Renal cortex interstitium (tissue), 11 donors: ENCODE measurements around the gene PLIN5. TPM values are rescaled to one million over a fixed set of nuclear protein-coding genes. Genes with fewer than 3 reads are reported as not detected.

ENCODE experiments used
- DNase-seq, 11 donors: peaks; one replicate each; pipeline ENCODE4 v3.0.0-alpha.2; 2013; ENCODE audit warnings: low read depth in 9 of 11, low spot score in 4 of 11; ENCODE audit errors: extremely low read depth in 1 of 11
- polyA plus RNA-seq, 3 donors: library from polyadenylated mRNA; unstranded; fragments of 120-200 nt; gene quantifications; one replicate each; pipeline ENCODE4 v1.2.1, GENCODE V29; 2013; ENCODE audit not compliant: insufficient read length in 3 of 3

Gene PLIN5
- polyA plus RNA-seq, 3 donors, result 2.1 to 8.2 (median 3.9) TPM

DNA sequence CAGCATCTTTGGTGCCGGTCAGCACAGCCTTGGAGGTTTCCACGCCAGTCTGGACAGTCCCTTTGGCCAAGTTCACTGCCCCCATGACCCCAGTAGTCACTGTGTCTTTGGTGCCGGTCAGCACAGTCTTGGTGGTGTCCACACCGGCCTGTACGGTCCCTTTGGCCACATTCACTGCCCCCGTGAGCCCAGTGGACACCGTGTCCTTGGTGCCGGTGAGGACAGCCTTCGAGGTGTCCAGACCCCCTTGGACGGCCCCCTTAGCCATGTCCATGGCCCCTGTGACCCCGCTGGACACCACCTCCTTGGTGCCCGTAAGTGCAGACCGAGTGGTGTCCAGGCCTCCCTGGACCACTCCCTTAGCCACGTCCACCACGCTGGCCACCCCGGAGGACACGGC is 21.8 kb downstream of the PLIN5 start:
- no peak for DNase-seq

DNA sequence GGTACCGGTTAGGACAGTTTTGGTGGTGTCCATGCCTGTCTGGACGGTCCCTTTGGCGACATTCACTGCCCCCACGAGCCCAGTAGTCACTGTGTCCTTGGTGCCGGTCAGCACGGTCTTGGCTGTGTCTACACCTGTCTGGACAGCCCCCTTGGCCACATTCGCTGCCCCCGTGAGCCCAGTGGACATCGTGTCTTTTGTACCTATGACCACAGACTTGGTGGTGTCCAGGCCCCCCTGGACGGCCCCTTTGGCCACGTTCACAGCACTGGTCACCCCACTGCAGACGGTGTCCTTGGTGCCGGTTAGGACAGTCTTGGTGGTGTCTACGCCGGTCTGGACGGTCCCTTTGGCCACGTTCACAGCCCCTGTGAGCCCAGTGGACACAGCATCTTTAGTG is 23.0 kb downstream of the PLIN5 start:
- DNase-seq, result no peak

DNA sequence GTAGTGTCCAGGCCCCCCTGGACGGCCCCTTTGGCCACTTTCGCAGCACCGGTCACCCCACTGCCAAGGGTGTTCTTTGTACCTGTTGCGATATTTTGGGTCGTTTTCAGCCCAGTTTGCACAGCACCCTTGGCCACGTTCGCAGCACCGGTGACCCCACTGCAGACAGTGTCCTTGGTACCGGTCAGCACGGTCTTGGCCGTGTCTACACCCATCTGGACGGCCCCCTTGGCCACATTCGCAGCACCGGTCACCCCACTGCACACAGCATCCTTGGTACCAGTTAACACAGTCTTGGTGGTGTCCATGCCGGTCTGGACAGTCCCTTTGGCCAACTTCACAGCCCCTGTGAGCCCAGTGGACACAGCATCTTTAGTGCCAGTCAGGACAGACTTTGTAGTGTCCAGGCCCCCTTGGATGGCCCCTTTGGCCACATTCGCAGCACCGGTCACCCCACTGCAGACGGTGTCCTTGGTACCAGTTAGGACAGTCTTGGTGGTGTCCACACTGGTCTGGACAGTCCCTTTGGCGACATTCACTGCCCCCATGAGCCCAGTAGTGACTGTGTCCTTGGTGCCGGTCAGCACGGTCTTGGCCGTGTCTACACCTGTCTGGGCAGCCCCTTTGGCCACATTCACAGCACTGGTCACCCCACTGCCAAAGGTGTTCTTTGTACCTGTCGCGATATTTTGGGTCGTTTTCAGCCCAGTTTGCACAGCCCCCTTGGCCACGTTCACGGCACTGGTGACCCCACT is 23.5 kb downstream of the PLIN5 start:
- no peak for DNase-seq

DNA sequence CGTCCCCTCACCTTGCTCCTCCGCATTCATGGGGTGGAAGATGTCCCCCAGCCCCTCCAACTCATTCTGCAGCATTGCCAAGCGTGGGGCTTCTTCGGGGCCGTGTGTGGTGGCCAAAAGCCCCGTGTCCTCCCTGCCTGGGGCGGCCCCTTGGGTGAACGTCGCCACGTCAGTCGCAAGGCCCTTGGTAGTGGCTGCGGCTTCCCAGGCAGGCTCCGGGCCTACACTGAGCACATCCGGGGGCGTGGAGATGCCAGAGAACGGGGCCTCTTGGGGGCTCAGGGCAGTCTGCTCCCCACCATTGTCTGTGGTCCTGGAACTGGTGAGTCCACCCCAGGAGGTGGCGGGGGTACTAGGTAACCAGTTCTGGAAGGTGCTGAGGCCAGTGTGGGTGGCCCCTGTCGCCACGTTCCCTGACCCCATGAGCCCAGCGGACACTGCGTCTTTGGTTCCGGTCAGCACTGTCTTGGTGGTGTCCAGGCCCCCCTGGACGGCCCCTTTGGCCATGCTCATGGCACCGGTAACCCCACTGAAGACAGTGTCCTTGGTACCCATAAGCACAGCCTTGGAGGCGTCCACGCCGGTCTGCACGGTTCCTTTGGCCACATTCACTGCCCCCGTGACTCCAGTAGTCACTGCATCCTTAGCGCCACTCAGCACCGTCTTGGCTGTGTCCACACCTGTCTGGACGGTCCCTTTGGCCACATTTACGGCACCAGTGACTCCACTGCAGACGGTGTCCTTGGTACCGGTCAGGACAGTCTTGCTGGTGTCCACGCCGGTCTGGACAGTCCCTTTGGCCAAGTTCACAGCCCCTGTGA is 24.4 kb downstream of the PLIN5 start:
- no peak for DNase-seq

DNA sequence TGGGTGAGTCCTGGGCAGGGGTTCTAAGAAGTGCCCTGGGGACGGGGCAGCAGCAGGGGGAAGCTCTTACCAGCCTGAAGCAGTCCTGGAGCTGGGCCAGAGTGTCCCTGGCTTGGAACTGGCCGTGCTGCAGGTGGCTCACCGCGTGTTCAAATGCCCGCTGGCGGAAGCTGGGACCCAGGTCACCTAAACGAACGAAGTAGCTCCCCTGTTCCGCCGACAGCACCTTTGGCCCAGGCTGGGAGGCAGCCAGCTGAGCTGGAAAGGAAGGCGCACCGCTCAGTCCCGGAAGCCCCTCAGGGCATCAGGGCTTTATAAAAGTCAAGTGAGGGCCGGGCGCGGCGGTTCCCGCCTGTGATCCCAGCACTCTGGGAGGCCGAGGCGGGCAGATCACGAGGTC is 26.3 kb downstream of the PLIN5 start:
- DNase-seq, result no peak

DNA sequence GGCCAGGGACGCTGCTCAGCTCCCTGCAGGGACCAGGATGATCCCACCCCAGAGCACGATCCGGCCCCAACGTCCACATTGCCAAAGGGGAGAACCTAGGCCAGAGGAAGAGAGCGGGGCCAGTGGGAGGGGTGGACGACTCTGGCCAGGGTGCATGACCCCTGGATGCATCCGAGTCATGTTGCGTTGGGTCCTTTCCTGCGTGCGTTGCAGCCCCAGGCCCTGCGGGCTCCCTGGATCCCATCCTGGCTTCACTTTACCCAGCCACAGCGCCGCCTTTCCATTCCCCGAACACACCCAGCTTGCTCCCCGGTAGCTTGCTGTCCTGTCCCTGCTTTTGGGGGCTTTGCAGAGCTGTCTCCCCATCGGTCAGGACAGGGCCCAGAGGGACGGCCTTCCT is 27.2 kb downstream of the PLIN5 start:
- DNase-seq, result no peak

DNA sequence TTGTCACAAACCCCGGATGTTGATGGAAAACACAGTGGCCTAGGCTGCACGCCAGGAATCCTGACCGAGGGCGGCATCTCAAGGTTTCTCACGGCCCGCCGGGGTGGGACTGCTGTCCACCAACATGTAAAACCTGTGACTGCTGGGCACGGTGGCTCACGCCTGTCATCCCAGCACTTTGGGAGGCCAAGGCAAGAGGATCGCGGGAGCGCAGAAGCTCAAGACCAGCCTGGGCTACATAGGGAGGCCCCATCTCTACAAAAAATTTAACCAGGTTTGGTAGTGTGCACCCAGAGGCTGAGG is 27.9 kb downstream of the PLIN5 start:
- DNase-seq, result no peak

DNA sequence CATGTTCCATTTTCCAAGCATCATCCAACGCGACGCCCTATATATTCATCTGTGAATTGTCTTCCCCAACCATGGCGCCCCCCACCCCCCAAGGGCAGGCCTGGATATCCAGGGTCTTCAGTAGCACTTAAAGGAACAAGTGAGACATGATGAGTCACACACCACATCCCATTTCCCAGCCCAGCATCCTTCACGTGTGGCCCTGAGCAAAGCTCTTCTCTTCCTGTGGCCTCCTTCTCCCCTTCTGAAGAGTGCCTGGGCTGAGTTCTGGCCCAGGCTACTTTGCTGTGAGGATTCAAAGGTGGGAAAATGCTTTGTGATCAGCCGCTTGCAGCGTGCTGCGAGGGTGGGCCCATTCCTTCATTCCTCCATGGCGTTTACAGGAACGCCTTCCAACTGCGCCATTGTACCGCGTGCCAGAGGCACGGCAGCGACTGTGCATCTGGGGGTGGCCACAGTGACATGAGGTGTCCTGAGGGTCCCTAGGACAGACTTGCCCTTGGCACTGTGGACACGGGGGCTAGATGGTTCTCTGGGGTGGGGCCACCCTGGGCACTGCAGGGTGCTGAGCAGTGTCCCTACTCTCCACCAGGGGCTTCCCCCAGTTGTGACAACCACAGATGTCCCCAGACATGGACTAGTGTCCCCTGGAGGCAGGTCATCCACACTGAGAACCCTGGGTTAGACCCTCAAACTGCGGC is 28.4 kb downstream of the PLIN5 start:
- no peak for DNase-seq

DNA sequence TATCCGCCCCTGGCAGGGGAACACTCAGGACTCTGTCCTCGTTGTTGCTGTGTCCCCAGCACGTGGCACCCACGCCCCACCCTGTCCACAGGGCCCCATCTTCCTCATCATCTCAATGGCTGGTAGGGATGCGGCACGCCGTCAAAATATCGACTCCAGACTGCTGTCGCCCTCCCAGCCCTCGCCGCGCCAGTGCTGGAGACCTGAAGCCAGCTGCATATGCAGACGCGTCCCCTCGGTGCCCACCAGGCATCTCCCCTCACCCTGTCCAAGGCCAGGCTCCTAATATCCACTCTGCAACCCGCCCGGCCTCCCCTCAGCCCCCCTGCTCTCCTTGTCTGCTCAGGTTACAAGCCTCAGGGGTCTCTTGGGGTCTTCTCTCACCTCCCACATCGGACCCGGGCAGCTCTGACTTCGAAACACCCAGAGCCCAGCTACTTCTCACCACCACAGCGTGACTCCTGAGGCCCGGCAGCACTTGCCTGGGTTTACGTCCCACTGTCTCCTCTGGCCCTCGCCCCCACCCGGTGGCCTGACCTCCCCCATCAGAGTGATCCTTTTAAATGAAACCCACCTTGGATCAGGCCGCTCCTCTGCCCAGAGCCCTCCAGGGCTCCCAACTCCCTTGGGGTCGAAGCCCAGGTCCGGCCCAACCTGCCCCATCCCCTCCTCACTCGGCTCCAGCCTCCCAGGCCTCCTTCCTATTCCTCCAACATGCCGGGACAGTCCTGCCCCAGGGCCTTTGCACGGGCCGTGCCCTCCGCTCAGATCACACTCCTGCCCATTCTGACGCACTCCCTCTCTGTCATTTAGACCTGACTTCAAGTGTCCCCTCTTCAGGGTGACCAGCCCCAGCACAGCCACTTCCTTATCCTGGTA is 29.2 kb downstream of the PLIN5 start:
- DNase-seq, result no peak

DNA sequence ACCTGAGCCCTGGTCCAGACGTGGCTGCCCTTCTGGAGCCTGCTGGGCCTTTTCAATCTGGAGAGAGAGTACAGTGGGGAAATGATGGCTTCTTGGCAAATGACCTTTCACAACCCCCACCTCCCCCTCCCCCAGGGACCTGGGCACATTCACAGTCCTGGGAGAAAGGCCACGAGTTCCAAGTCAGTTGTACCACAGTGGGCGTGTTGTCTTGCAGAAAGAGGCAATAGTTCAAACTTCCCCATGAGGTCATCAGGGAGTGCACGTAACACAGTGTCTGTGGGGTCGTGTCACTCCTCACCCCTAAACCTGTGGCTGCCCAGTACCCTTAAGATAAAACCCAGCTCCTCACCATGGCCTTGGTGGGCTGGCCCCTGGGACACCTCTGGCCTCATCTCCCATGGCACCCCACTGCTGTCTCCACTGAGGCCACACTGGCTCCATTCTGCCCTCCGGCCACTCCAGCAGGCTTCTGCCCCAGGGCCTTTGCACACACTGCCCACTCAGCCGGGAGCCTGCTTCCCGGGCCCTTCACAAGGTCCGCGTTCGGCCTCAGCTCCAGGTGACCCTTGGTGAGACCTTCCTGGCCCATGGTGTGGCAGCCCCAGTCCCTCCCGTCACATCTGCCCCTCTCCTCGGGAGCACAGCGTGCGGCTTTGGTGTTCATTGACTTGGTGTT is 30.0 kb downstream of the PLIN5 start:
- no peak for DNase-seq

DNA sequence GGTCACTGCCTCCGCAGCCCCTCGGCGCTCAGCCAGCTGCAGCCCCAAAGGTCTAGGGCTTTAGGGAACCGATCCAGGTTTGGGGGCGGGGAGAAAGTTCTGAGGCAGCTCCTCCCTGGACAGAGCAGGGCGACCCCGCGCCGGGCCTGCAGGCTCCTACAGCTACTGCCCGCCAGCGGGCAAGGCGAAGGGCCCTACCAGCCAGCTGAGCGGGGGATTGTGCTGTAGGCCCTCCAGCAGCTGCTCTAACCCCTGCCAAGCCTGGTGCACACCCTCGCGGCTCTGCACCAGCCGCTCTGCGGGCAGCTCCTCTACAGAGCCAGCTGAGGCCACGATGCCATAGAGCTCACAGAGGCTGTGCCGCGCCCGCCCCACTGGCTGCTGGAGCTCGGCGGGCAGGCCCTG is 30.7 kb downstream of the PLIN5 start:
- no peak for DNase-seq

DNA sequence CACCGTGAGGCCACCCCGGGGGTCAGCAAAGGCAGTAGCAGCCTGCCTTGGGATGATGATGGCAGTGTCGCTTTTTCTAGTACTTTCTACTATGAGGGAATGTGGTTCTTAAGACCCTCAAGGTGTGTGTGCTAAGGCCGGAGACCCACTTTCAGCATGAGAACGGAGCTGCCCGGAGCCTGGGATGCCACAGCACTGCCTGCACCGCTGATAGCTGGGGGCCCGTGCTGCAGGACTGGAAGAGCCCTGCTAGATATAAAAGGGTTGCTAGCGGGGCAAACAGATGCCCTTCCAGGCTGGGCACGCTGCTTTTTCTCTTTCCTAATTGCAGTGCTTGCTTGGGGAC is 31.2 kb downstream of the PLIN5 start:
- DNase-seq, result no peak

DNA sequence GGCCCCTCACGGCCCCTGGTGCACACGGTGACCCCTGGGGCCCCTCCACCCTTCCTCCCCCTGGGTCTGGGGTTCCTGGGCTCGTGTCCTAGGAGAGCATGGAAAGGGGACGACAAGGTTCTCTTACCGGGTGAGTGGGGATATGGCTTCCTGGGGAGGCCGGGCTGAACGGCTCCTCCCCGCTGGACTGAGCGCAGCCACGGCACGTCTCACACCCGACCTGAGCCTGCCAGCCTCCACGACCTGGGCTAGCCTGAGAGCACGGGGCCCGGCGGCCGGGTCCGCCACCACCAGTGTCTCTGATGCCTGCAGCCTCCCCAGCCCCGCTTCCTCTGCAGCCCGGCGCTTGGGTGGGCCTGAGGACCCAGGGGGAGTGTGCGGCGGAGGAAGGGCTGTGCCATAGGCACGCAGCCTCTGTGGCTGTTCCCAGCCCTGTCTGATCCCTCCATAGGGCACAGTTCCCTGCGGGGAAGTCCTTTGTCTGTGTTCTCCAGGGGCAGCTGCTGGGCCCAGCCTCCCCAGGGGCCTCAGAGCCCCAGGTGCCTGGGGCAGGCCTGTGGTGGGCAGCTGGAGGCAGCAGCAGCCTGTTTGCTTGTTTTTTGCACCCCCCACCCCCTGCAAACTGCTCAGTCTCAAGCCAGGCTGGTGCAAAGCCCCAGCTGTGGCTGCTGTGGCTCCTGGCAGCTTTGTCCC is 31.7 kb downstream of the PLIN5 start:
- DNase-seq, result no peak

DNA sequence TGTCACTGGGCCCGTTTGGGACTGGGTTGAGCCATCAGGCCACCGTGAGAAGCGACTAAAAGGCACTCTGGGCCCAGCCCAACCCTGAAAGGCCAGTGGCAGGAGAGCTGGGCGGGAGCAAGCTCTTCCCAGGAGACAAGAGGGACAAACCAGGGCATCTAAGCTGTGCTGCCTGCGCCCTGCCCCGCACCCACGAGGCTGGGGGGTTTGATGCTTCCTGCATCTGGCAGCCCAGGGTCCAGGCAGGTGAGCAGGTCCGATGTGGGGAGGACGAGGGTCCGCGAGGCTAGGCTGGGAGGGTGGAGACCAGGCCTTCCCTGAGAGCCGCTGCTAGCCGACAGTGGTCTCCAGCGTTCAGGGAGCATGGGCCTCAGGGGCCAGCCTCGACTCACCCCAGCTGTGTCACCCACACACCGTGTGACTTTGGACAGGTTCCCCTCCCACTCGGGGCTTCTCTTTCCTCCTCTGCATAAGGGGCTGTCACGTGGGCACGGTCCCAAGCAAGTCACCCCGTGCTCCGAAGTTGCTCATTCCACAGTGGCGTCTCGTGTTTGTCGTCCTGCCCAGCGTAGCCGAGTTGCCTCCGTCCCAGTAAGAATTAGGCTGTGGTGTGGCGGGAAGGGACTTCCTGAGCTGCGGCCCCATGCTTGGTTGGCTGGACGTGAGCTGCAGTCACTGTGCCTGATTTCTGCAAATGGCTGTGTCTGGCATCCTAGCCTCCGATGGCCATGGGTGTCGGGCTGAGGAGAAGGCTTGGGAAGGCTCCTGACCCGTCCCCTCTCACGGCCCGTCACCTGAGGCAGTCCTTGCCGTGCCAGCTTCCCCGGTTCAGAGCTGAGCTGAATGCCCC is 32.5 kb downstream of the PLIN5 start:
- no peak for DNase-seq

DNA sequence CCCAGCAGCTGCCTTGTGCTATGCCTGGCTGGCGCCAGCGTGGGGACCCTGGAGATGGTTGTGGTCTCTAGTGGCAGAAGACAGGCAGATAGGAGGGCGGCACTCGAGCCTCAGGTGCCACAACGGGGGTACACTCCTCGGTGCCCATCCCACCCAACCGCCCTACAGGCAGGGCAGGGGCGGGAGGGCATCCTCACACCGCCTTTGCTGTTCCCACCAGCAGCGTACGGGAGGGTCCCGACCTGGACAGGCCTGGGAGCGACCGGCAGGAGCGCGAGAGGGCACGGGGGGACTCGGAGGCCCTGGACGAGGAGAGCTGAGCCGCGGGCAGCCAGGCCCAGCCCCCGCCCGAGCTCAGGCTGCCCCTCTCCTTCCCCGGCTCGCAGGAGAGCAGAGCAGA is 33.3 kb downstream of the PLIN5 start:
- DNase-seq, result no peak

DNA sequence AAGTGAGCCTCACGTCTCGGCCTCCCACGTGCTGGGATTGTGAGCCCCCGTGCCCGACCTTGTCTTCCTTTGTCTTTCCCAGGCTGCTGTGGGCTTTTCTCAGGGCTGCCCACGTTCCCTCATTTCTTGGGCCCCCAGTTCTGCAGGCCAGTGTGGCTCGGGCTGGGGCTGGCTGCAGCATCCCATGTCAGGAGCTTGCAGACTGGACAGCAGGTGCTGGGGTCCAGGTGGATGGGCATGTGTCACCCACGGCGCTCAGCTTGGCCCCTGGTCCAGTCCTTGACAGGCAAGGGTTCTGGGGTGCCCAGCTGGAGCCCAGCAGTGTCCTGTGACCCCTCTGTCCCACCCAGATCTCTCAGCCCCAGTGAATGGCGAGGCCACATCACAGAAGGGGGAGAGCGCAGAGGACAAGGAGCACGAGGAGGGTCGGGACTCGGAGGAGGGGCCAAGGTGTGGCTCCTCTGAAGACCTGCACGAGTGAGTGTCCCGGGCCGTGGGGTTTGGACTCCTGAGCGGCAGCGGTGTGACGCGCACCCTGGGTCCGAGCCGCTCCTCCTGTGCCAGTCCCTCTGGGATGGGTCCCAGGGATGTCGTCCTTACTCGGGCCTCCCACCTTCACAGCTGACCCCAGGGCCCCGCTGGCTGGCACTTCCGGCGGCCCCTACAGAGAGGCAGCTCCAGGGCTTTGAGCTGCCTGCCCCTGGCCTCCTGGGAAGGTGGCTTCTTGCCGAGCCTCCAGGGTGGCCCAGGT is 34.0 kb downstream of the PLIN5 start:
- DNase-seq, result no peak

DNA sequence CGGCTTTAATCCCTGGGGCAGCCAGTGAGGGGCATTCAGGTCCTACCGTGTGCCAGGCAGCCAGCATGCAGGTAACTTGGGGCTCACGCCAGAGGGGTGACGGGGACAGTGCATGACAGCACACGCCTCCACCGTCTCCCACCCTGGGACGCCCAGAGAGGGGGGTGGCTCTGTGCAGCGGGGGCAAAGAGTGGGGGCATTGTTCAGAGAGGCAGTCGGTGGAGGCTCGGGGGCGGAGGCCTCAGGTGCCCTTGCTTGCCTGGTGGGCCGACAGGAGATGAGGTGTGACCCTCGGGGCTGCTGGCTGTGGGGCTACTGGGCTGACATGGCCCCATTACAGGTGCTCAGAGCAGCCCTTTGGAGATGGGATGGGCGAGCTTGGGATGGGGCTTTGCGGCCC is 35.2 kb downstream of the PLIN5 start:
- no peak for DNase-seq
